AG04450 (cell line): Measurements from ENCODE around the gene DNAH6. TPM values are rescaled to one million over a fixed set of nuclear protein-coding genes. Genes with fewer than 3 reads are reported as not detected.

Source experiments
- CTCF ChIA-PET: fragments of 300-600, 350-600 bp; formaldehyde crosslinking; extraction: SDS; loops from one replicate; lab custom pipeline; 2022; ENCODE audit warnings: antibody characterized with exemption, inconsistent platforms; lab: Charles Lee
- POLR2A ChIA-PET: fragments of 350-600 bp; formaldehyde crosslinking; extraction: SDS; loops from one replicate; lab custom pipeline; 2021; ENCODE audit warnings: antibody characterized with exemption, inconsistent platforms; lab: Yijun Ruan, JAX
- DNase-seq: peaks from one replicate; pipeline ENCODE4 v3.0.0-alpha.2; 2011; ENCODE audit warnings: low read depth, low spot score
- H3K27ac ChIP-seq: one replicate; pipeline ENCODE4 v1.5.1; 2012; ENCODE audit warnings: low read depth, low read length, control low read depth
- H3K27me3 ChIP-seq: one replicate; pipeline ENCODE4 v1.6.0; 2012; ENCODE audit warnings: low read length; ENCODE audit not compliant: control insufficient read depth, insufficient read depth
- H3K4me3 ChIP-seq: 2 replicates; pipeline ENCODE4 v1.5.1; 2011; ENCODE audit warnings: mild to moderate bottlenecking, low read depth, low read length, control low read depth
- H3K9me3 ChIP-seq: 2 replicates; pipeline ENCODE4 v1.5.1; 2012; ENCODE audit warnings: low read length; ENCODE audit not compliant: control insufficient read depth, insufficient read depth
- polyA plus RNA-seq: library from polyadenylated mRNA; depleted of rRNA; stranded (reverse); fragments of >200 nt; gene quantifications from 2 replicates; pipeline ENCODE4 v1.2.3, GENCODE V29; 2011
- TF ChIP-seq, protein P1 (sequence below): IDR thresholded peaks from 2 replicates; pipeline ENCODE4 v1.5.1; 2011; ENCODE audit warnings: low read depth, low read length, control low read depth, inconsistent platforms

The DNAH6 gene
- polyA plus RNA-seq, 1 experiment: 0.02 TPM

- peaks cover 2% of the 10 kb centered on the region for H3K27me3 ChIP-seq
- DNase-seq: no peak
- H3K27ac ChIP-seq: no peak overlapping the region
- TF ChIP-seq, protein P1, sequence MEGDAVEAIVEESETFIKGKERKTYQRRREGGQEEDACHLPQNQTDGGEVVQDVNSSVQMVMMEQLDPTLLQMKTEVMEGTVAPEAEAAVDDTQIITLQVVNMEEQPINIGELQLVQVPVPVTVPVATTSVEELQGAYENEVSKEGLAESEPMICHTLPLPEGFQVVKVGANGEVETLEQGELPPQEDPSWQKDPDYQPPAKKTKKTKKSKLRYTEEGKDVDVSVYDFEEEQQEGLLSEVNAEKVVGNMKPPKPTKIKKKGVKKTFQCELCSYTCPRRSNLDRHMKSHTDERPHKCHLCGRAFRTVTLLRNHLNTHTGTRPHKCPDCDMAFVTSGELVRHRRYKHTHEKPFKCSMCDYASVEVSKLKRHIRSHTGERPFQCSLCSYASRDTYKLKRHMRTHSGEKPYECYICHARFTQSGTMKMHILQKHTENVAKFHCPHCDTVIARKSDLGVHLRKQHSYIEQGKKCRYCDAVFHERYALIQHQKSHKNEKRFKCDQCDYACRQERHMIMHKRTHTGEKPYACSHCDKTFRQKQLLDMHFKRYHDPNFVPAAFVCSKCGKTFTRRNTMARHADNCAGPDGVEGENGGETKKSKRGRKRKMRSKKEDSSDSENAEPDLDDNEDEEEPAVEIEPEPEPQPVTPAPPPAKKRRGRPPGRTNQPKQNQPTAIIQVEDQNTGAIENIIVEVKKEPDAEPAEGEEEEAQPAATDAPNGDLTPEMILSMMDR: no peak
- ChIA-PET CTCF (no interaction called here), POLR2A (no interaction called here)
- H3K4me3 ChIP-seq: no peak overlapping the region
- no peaks in the 10 kb centered on the region for H3K9me3 ChIP-seq
These were observed 120.0 kb downstream of the DNAH6 start for GRCh38 chr2:84636080-84636971.

GRCh38 chr2:84639751-84640150 is 123.5 kb downstream of the DNAH6 start:
- CTCF ChIA-PET: no interaction called here
- H3K4me3 ChIP-seq: no peak overlapping the region
- POLR2A ChIA-PET: no interaction called here
- no peaks in the 10 kb centered on the region for H3K9me3 ChIP-seq
- no peak for DNase-seq
- no peak overlapping the region for H3K27ac ChIP-seq
- peaks cover 4% of the 10 kb centered on the region for H3K27me3 ChIP-seq
- TF ChIP-seq, protein P1: no peak

- CTCF ChIA-PET: no interaction called here
- POLR2A ChIA-PET: no interaction called here
- no peak overlapping the region for H3K4me3 ChIP-seq
These were observed 124.1 kb downstream of the DNAH6 start for GRCh38 chr2:84640411-84640810.

DNA sequence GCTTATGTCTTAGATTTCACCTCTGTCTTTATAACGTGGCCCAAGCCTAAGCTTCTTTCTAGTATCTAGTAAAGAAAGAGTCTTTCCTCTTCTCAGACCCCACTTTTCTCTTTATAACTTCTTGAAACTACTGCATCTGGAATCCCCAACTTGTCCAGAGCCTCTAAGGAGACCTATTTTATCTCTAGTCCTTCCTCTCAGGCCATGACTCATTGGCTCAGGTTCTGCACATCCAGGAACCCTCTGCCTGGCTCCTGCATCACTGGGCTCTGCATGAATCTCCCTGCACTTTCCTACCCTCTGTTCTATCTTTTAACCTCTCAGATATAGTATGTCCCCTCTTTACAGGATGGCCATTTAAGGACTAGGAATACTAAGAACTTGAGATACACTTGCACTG is 124.7 kb downstream of the DNAH6 start:
- DNase-seq: no peak
- Histone ChIP-seq H3K27ac (no peak overlapping the region), H3K27me3 (peaks cover 4% of the 10 kb centered on the region), H3K9me3 (no peaks in the 10 kb centered on the region), H3K4me3 (no peak overlapping the region)
- TF ChIP-seq, protein P1: no peak
- ChIA-PET POLR2A (interaction anchor here (0.6 kb wide), 1 partner anchor 267 kb away, joined by 3 read pairs; no protein-coding TSS in a partner anchor), CTCF (no interaction called here)

More at GRCh38 chr2:84640411-84640810, 124.1 kb downstream of the DNAH6 start:
- DNase-seq: no peak
- Histone ChIP-seq H3K9me3 (no peaks in the 10 kb centered on the region), H3K27me3 (peaks cover 4% of the 10 kb centered on the region), H3K27ac (no peak overlapping the region)
- TF ChIP-seq, protein P1: no peak

GRCh38 chr2:84643991-84644390 is 127.7 kb downstream of the DNAH6 start:
- H3K27me3 ChIP-seq: peaks cover 7% of the 10 kb centered on the region
- no peaks in the 10 kb centered on the region for H3K9me3 ChIP-seq
- ChIA-PET CTCF (no interaction called here), POLR2A (no interaction called here)
- H3K4me3 ChIP-seq: no peak overlapping the region
- no peak overlapping the region for H3K27ac ChIP-seq
- TF ChIP-seq, protein P1: no peak
- DNase-seq: no peak
